ENCODE measurements around the gene TAF5L. TPM values are rescaled to one million over a fixed set of nuclear protein-coding genes. Genes with fewer than 3 reads are reported as not detected.
A peak's percentile ranks its signal among the peaks of the same experiment; 100 is the strongest.

The TAF5L gene
- total and polyA plus RNA-seq, 10 of the 15 experiments (the other 5 are each of a cell fraction or from before 2014, with no cell fraction given), result 1.1 to 26.2 (median 19.1) TPM

DNA sequence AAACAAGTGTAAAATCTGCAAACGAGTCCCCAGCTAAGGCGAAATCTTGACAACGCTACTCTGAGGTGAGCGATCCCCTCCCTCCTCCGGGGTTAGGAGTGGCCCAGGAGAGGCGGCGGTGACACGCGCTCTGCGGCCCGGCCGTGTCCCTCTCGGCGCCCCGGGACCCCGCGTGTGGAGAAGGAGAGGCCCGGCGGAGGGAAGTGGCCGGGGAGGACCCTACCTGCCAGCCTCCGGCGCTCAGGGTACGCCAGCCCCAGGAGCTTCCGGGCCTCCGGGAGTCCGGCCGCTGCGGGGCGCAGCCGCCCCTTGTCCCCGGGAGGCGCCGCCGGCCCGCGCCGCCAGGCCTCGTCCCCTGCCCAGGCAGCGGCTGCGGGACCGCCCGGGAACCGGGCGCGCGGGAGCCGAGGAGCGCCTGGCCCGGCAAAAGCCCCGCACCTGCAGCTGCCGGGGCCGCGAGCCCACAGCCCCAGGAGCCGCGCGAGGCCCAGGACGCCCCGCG is 68.0 kb downstream of the TAF5L start:
- BruUV-seq (replicated peaks), result no TSS peak
- peak overlapping the region; percentile 66 for H3K4me3 ChIP-seq
- TF ChIP-seq, protein P1, sequence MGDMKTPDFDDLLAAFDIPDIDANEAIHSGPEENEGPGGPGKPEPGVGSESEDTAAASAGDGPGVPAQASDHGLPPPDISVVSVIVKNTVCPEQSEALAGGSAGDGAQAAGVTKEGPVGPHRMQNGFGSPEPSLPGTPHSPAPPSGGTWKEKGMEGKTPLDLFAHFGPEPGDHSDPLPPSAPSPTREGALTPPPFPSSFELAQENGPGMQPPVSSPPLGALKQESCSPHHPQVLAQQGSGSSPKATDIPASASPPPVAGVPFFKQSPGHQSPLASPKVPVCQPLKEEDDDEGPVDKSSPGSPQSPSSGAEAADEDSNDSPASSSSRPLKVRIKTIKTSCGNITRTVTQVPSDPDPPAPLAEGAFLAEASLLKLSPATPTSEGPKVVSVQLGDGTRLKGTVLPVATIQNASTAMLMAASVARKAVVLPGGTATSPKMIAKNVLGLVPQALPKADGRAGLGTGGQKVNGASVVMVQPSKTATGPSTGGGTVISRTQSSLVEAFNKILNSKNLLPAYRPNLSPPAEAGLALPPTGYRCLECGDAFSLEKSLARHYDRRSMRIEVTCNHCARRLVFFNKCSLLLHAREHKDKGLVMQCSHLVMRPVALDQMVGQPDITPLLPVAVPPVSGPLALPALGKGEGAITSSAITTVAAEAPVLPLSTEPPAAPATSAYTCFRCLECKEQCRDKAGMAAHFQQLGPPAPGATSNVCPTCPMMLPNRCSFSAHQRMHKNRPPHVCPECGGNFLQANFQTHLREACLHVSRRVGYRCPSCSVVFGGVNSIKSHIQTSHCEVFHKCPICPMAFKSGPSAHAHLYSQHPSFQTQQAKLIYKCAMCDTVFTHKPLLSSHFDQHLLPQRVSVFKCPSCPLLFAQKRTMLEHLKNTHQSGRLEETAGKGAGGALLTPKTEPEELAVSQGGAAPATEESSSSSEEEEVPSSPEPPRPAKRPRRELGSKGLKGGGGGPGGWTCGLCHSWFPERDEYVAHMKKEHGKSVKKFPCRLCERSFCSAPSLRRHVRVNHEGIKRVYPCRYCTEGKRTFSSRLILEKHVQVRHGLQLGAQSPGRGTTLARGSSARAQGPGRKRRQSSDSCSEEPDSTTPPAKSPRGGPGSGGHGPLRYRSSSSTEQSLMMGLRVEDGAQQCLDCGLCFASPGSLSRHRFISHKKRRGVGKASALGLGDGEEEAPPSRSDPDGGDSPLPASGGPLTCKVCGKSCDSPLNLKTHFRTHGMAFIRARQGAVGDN (IDR thresholded peaks at IDR 0.05), result no peak
- TF ChIP-seq TCF3 (IDR thresholded peaks at IDR 0.05; ENCODE audit: borderline replicate concordance, insufficient read depth, low read depth, low read length) (no peak), CHD1 (IDR thresholded peaks at IDR 0.05; ENCODE audit: low read depth, low read length) (no peak), CREM (IDR thresholded peaks at IDR 0.05; ENCODE audit: low read depth) (no peak), IRF4 (IDR thresholded peaks at IDR 0.05; ENCODE audit: low read depth, low read length) (no peak), CBFB (IDR thresholded peaks at IDR 0.05; ENCODE audit: low read depth) (no peak), GATAD2B (conservative IDR thresholded peaks at IDR 0.05; ENCODE audit: low read depth) (peak; percentile 47; the same call in 1 of the 2 replicates), SMAD1 (IDR thresholded peaks at IDR 0.05; ENCODE audit: low read depth, partially characterized antibody) (no peak), POU2F2 (IDR thresholded peaks at IDR 0.05; ENCODE audit: borderline replicate concordance, low read depth, low read length) (0 out of 3 replicates have a peak, but pooled peaks have one; percentile 14)
- TF ChIP-seq, protein P2, sequence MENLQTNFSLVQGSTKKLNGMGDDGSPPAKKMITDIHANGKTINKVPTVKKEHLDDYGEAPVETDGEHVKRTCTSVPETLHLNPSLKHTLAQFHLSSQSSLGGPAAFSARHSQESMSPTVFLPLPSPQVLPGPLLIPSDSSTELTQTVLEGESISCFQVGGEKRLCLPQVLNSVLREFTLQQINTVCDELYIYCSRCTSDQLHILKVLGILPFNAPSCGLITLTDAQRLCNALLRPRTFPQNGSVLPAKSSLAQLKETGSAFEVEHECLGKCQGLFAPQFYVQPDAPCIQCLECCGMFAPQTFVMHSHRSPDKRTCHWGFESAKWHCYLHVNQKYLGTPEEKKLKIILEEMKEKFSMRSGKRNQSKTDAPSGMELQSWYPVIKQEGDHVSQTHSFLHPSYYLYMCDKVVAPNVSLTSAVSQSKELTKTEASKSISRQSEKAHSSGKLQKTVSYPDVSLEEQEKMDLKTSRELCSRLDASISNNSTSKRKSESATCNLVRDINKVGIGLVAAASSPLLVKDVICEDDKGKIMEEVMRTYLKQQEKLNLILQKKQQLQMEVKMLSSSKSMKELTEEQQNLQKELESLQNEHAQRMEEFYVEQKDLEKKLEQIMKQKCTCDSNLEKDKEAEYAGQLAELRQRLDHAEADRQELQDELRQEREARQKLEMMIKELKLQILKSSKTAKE (IDR thresholded peaks at IDR 0.05; ENCODE audit: low read depth, poor library complexity, severe bottlenecking), result no peak
- TF ChIP-seq, protein P3, sequence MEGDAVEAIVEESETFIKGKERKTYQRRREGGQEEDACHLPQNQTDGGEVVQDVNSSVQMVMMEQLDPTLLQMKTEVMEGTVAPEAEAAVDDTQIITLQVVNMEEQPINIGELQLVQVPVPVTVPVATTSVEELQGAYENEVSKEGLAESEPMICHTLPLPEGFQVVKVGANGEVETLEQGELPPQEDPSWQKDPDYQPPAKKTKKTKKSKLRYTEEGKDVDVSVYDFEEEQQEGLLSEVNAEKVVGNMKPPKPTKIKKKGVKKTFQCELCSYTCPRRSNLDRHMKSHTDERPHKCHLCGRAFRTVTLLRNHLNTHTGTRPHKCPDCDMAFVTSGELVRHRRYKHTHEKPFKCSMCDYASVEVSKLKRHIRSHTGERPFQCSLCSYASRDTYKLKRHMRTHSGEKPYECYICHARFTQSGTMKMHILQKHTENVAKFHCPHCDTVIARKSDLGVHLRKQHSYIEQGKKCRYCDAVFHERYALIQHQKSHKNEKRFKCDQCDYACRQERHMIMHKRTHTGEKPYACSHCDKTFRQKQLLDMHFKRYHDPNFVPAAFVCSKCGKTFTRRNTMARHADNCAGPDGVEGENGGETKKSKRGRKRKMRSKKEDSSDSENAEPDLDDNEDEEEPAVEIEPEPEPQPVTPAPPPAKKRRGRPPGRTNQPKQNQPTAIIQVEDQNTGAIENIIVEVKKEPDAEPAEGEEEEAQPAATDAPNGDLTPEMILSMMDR (IDR thresholded peaks at IDR 0.05 in 2 of 3, conservative IDR thresholded peaks at IDR 0.05 in 1 of 3; ENCODE audit: control insufficient read depth in 2 of 3, extremely low read depth in 1 of 3, insufficient read depth in 1 of 3, low read depth in 3 of 3, low read length in 3 of 3), result peak in 1 of 3 experiments; percentile 45; a peak in 2 of 6 replicates

More for the DNA sequence above, 68.0 kb downstream of the TAF5L start:
- Histone ChIP-seq H3K4me2 (ENCODE audit: control insufficient read depth, insufficient read depth) (peak overlapping the region; percentile 76), H3K27ac (ENCODE audit: control insufficient read depth, insufficient read depth) (peak overlapping the region; percentile 60), H3K9ac (ENCODE audit: control insufficient read depth, insufficient read depth, low read length) (peak overlapping the region; percentile 70), H4K20me1 (ENCODE audit: control insufficient read depth, insufficient read depth) (no peaks in the 10 kb centered on the region), H3K4me1 (ENCODE audit: control insufficient read depth, insufficient read depth, low read length) (no peaks in the 10 kb centered on the region; the same call in 1 of the 2 replicates), H3K36me3 (ENCODE audit: control insufficient read depth in 2 of 2, insufficient read depth in 2 of 2, low read length in 1 of 2) (no peaks in the 10 kb centered on the region), H2AFZ (ENCODE audit: control insufficient read depth, low read depth, low read length) (peak overlapping the region; percentile 18), H3K9me3 (replicated peaks; ENCODE audit: control insufficient read depth, insufficient read depth, low read length) (no peaks in the 10 kb centered on the region), H3K27me3 (replicated peaks in 1 of 2; ENCODE audit: control insufficient read depth in 2 of 2, insufficient read depth in 2 of 2, low read length in 1 of 2) (no peaks in the 10 kb centered on the region), H3K79me2 (ENCODE audit: control insufficient read depth, insufficient read depth, low read length) (peaks cover 34% of the 10 kb centered on the region)
- 1% methylated on average over 48 of the region's 59 CpGs for WGBS (ENCODE audit: insufficient coverage, insufficient replicate concordance, low lambda C conversion rate, missing lambda C conversion rate)
- ChIA-PET SMC1A (ENCODE audit: uncharacterized antibody, unreplicated experiment) (interaction anchor here (1.1 to 3.0 kb wide), 5 partner anchors 10 to 71 kb away, joined by 5 to 25 read pairs (median 5); partner anchors contain the start of gene NUP133), RAD21 (ENCODE audit: unreplicated experiment) (interaction anchor here (0.7 to 2.9 kb wide), 8 partner anchors 21 to 117 kb away, joined by 3 to 25 read pairs (median 4); partner anchors contain the start of gene NUP133), POLR2A (interaction anchor here (1.0 to 3.2 kb wide), 5 partner anchors 49 to 108 kb away, joined by 3 to 33 read pairs (median 4); partner anchors contain the start of genes TAF5L and URB2), CTCF (interaction anchor here (0.8 to 2.6 kb wide), 15 partner anchors 9 to 103 kb away, joined by 3 to 22 read pairs (median 4); partner anchors contain the start of genes NUP133, TAF5L and URB2)
- in situ Hi-C loops (cut with MboI), result no loop called here
- intact Hi-C loops (cut with micrococcal nuclease; ENCODE audit: unreplicated experiment), result loop anchor here (10.0 kb wide), 1 partner anchor 517 kb away; no protein-coding TSS in a partner anchor
- ATAC-seq (peak; percentile 27), FAIRE-seq (no peak), DNase-seq (ENCODE audit: low read depth, low spot score) (no peak)

All from GM12878 (cell line).